H1 (cell line): ENCODE results near the gene PLPPR3. TPM values are rescaled to one million over a fixed set of nuclear protein-coding genes. Genes with fewer than 3 reads are reported as not detected.
A peak's percentile ranks its signal among the peaks of the same experiment; 100 is the strongest.

ENCODE experiments used
- CTCF ChIA-PET: fragments of 300-600 bp; sonication (Branson Sonifier 250); formaldehyde crosslinking; loops from one replicate; lab custom pipeline; 2021; ENCODE audit not compliant: partially characterized antibody; lab: Charles Lee
- POLR2A ChIA-PET: fragments of 300-600 bp; sonication (Branson Sonifier 250); formaldehyde crosslinking; loops from one replicate; lab custom pipeline; 2021; ENCODE audit warnings: inconsistent platforms; ENCODE audit not compliant: partially characterized antibody; lab: Charles Lee
- DNase-seq, 2 experiments: peaks; one replicate each; pipeline versions ENCODE4 v3.0.0 to v3.0.0-alpha.2; 2010 to 2022; ENCODE audit warnings: low spot score in 2 of 2, low read depth in 1 of 2, mixed read lengths in 1 of 2
- FAIRE-seq: peaks from 2 replicates; lab custom pipeline; 2011; peaks lifted over from hg19 to GRCh38; lab: Jason Lieb, UNC
- H2AFZ ChIP-seq: 2 replicates; pipeline ENCODE4 v1.8.1; 2012; ENCODE audit warnings: low read length, inconsistent platforms
- H2AK5ac ChIP-seq: 2 replicates; pipeline ENCODE4 v1.6.1; 2013; ENCODE audit warnings: low read depth, low read length
- H2BK120ac ChIP-seq: replicated peaks from 2 replicates; pipeline ENCODE3; 2013; ENCODE audit warnings: low read depth, low read length, inconsistent platforms
- H2BK12ac ChIP-seq: 2 replicates; pipeline ENCODE4 v1.6.1; 2013; ENCODE audit warnings: low read depth, low read length
- H2BK15ac ChIP-seq: 2 replicates; pipeline ENCODE4 v1.6.1; 2013; ENCODE audit warnings: low read length
- H2BK20ac ChIP-seq: 2 replicates; pipeline ENCODE4 v1.6.1; 2013; ENCODE audit warnings: low read length
- H2BK5ac ChIP-seq: 2 replicates; pipeline ENCODE4 v1.6.1; 2013; ENCODE audit warnings: low read depth, low read length
- H3K14ac ChIP-seq: 2 replicates; pipeline ENCODE4 v1.6.1; 2013; ENCODE audit warnings: inconsistent platforms; ENCODE audit not compliant: insufficient read length
- H3K18ac ChIP-seq: 2 replicates; pipeline ENCODE4 v1.6.1; 2013; ENCODE audit warnings: low read length; ENCODE audit errors: extremely low read depth
- H3K23ac ChIP-seq: 2 replicates; pipeline ENCODE4 v1.6.1; 2013; ENCODE audit warnings: inconsistent platforms; ENCODE audit not compliant: insufficient read length
- H3K23me2 ChIP-seq: 2 replicates; pipeline ENCODE4 v1.6.1; 2013; ENCODE audit warnings: low read depth, low read length
- H3K27ac ChIP-seq: 2 replicates; pipeline ENCODE4 v1.6.1; 2011; ENCODE audit warnings: low read depth, low read length, inconsistent platforms
- H3K27me3 ChIP-seq, 4 experiments: replicated peaks in 1 of 4; 1 replicate in 1 of 4; 2 replicates in 3 of 4; pipeline versions ENCODE4 v1.6.1 to v1.8.1; 2011 to 2013; ENCODE audit warnings: low read length in 3 of 4, mild to moderate bottlenecking in 3 of 4, inconsistent platforms in 2 of 4, mixed read lengths in 2 of 4, moderate library complexity in 1 of 4; ENCODE audit not compliant: control insufficient read depth in 3 of 4, insufficient read depth in 3 of 4; ENCODE audit errors: extremely low read depth in 1 of 4
- H3K36me3 ChIP-seq, 4 experiments: 2 replicates each; pipeline versions ENCODE4 v1.6.1 to v1.8.1; 2011 to 2013; ENCODE audit warnings: mild to moderate bottlenecking in 4 of 4, low read length in 3 of 4, moderate library complexity in 2 of 4, control low read depth in 1 of 4, inconsistent platforms in 1 of 4; ENCODE audit not compliant: insufficient read depth in 4 of 4, control insufficient read depth in 2 of 4
- H3K4ac ChIP-seq: replicated peaks from 2 replicates; pipeline ENCODE3; 2013; ENCODE audit warnings: low read length, low read depth, mixed read lengths, inconsistent platforms; ENCODE audit not compliant: insufficient read length
- H3K4me1 ChIP-seq, 4 experiments: replicated peaks in 1 of 4; 1 replicate in 1 of 4; 2 replicates in 3 of 4; pipeline versions ENCODE4 v1.6.1 to v1.8.1; 2011 to 2013; ENCODE audit warnings: low read length in 3 of 4, inconsistent platforms in 2 of 4, mixed read lengths in 1 of 4; ENCODE audit not compliant: insufficient read depth in 4 of 4, control insufficient read depth in 3 of 4
- H3K4me2 ChIP-seq, 2 experiments: 2 replicates each; pipeline versions ENCODE4 v1.6.1 to v1.8.1; 2011 to 2013; ENCODE audit warnings: low read depth in 2 of 2, low read length in 2 of 2, control low read depth in 1 of 2, inconsistent platforms in 1 of 2, mild to moderate bottlenecking in 1 of 2; ENCODE audit not compliant: insufficient read depth in 1 of 2
- H3K4me3 ChIP-seq, 4 experiments: fragments of 200-600, 300-600 bp in 1 of 4; sonication (generic), shearing (Covaris generic), sonication (Bioruptor Twin) in 1 of 4; 2 replicates each; pipeline versions ENCODE4 v1.5.1 to v1.8.1; 2011 to 2016; ENCODE audit warnings: low read length in 4 of 4, low read depth in 3 of 4, control low read depth in 2 of 4, inconsistent platforms in 2 of 4, mild to moderate bottlenecking in 2 of 4, mixed read lengths in 1 of 4, moderate library complexity in 1 of 4; ENCODE audit not compliant: insufficient read depth in 2 of 4; ENCODE audit errors: extremely low read depth in 1 of 4
- H3K56ac ChIP-seq: replicated peaks from 2 replicates; pipeline ENCODE3; 2013; ENCODE audit warnings: low read depth, mild to moderate bottlenecking, mixed read lengths, low read length, inconsistent platforms; ENCODE audit not compliant: insufficient read length
- H3K79me1 ChIP-seq: 2 replicates; pipeline ENCODE4 v1.6.1; 2013; ENCODE audit warnings: low read depth, low read length, control low read depth
- H3K79me2 ChIP-seq, 2 experiments: 2 replicates each; pipeline versions ENCODE4 v1.6.1 to v1.8.1; 2012 to 2013; ENCODE audit warnings: low read length in 2 of 2, mild to moderate bottlenecking in 2 of 2, inconsistent platforms in 1 of 2; ENCODE audit not compliant: insufficient read depth in 2 of 2, control insufficient read depth in 1 of 2
- H3K9ac ChIP-seq, 4 experiments: replicated peaks in 1 of 4; 1 replicate in 1 of 4; 2 replicates in 3 of 4; pipeline versions ENCODE4 v1.6.1 to v1.8.1; 2011 to 2013; ENCODE audit warnings: low read depth in 3 of 4, low read length in 3 of 4, control low read depth in 2 of 4, mild to moderate bottlenecking in 2 of 4, moderate library complexity in 2 of 4, inconsistent platforms in 1 of 4; ENCODE audit errors: extremely low read depth in 1 of 4
- H3K9me3 ChIP-seq, 2 experiments: 2 replicates each; pipeline versions ENCODE4 v1.6.1 to v1.8.1; 2012 to 2013; ENCODE audit warnings: mild to moderate bottlenecking in 2 of 2, moderate library complexity in 2 of 2, control low read depth in 1 of 2, inconsistent platforms in 1 of 2, low read depth in 1 of 2, low read length in 1 of 2, mixed read lengths in 1 of 2; ENCODE audit not compliant: insufficient read depth in 2 of 2
- H4K20me1 ChIP-seq, 2 experiments: replicated peaks in 1 of 2; 2 replicates each; pipeline versions ENCODE3 to v1.8.1; 2011 to 2013; ENCODE audit warnings: inconsistent platforms in 2 of 2, low read length in 2 of 2, mild to moderate bottlenecking in 1 of 2; ENCODE audit not compliant: insufficient read depth in 2 of 2, control insufficient read depth in 1 of 2
- H4K5ac ChIP-seq: 2 replicates; pipeline ENCODE4 v1.6.1; 2013; ENCODE audit warnings: low read length, low read depth, mixed read lengths, inconsistent platforms; ENCODE audit not compliant: insufficient read length
- H4K8ac ChIP-seq: 2 replicates; pipeline ENCODE4 v1.8.0; 2013; ENCODE audit warnings: mild to moderate bottlenecking, moderate library complexity, low read length, inconsistent platforms; ENCODE audit not compliant: insufficient read depth; ENCODE audit errors: extremely low read depth
- H4K91ac ChIP-seq: replicated peaks from 2 replicates; pipeline ENCODE3; 2013; ENCODE audit warnings: low read length, mixed read lengths, inconsistent platforms; ENCODE audit not compliant: insufficient read length
- CTCF ChIP-seq, 3 experiments: IDR thresholded peaks; 1 replicate in 2 of 3; 2 replicates in 1 of 3; pipeline versions ENCODE4 v1.5.1 to v1.6.1; 2011; ENCODE audit warnings: low read length in 3 of 3, mild to moderate bottlenecking in 3 of 3, inconsistent platforms in 2 of 3, low read depth in 1 of 3, moderate library complexity in 1 of 3; ENCODE audit not compliant: insufficient read depth in 1 of 3; ENCODE audit errors: control extremely low read depth in 1 of 3
- EP300 ChIP-seq, 2 experiments: IDR thresholded peaks; 1 replicate in 1 of 2; 2 replicates in 1 of 2; pipeline ENCODE4 v1.6.1; 2011 to 2012; ENCODE audit warnings: low read depth in 2 of 2, low read length in 2 of 2, mild to moderate bottlenecking in 2 of 2, borderline replicate concordance in 1 of 2, inconsistent platforms in 1 of 2, moderate library complexity in 1 of 2
- PHF8 ChIP-seq: fragments of 200-600 bp; sonication (generic); conservative IDR thresholded peaks from 2 replicates; pipeline ENCODE4 v1.7.1; 2012; ENCODE audit warnings: low read depth, mild to moderate bottlenecking, inconsistent platforms, low read length, moderate library complexity
- RNF2 ChIP-seq: fragments of 200-900, 300-1000 bp; sonication (generic); IDR thresholded peaks from 2 replicates; pipeline ENCODE4 v1.7.1; 2016; ENCODE audit warnings: borderline replicate concordance, low read depth, mild to moderate bottlenecking, antibody characterized with exemption, low read length; ENCODE audit not compliant: poor library complexity, severe bottlenecking; ENCODE audit errors: missing control alignments
- TAF1 ChIP-seq: IDR thresholded peaks from 2 replicates; pipeline ENCODE4 v1.6.1; 2011; ENCODE audit warnings: mild to moderate bottlenecking, low read depth, low read length
- WGBS, 2 experiments: shearing (Covaris generic) in 1 of 2; methylation state at CpG; one replicate each; pipeline versions ENCODE4 v1.1.6 to v1.1.7; 2013 to 2015; ENCODE audit warnings: low lambda C conversion rate in 2 of 2, mixed read lengths in 2 of 2, inconsistent platforms in 1 of 2, low coverage in 1 of 2, missing lambda C conversion rate in 1 of 2; ENCODE audit not compliant: insufficient replicate concordance in 2 of 2, insufficient coverage in 1 of 2, insufficient read length in 1 of 2; ENCODE audit errors: extremely low coverage in 1 of 2, missing lambda C conversion rate in 1 of 2; 5-methylcytosine and 5-hydroxymethylcytosine counted together
- polyA plus RNA-seq, 7 experiments: library from polyadenylated mRNA; depleted of rRNA in 3 of 7; stranded (reverse) in 5 of 7; unstranded in 2 of 7; fragments of >200 nt in 5 of 7; fragments of 200-250 nt in 2 of 7; gene quantifications; 1 replicate in 5 of 7; 2 replicates in 1 of 7; 4 replicates in 1 of 7; pipeline versions ENCODE4 v1.2.1 to v1.2.3, GENCODE V29; 2011 to 2013; ENCODE audit warnings: missing spikeins in 2 of 7, mixed read lengths in 2 of 7
- total RNA-seq: library from RNA; stranded (reverse); fragmentation: NEBNext Ultra II Directional; extraction: Animal tissue kit (Norgen Biotek cat#: 25700); gene quantifications from 2 replicates; pipeline ENCODE4 v1.2.1, GENCODE V29; 2021

PLPPR3 gene
- total and polyA plus RNA-seq, 2 of the 8 experiments (the other 6 are each of a cell fraction or from before 2014, with no cell fraction given): 71.7 to 76.4 TPM

- H3K36me3 ChIP-seq: no peaks in the 10 kb centered on the region; a peak in 2 of 8 replicates
- no peak overlapping the region; the same call in 1 of the 2 replicates for H4K8ac ChIP-seq
- peaks cover 0 to 5% of the 10 kb centered on the region in 2 experiments for H4K20me1 ChIP-seq
- POLR2A ChIA-PET: interaction anchor here (1.3 to 12.0 kb wide), 3 partner anchors 9 to 30 kb away, joined by 3 to 277 read pairs (median 4); partner anchors contain the start of gene PTBP1
- peaks cover 10% of the 10 kb centered on the region; the same call in 1 of the 2 replicates for H3K23me2 ChIP-seq
- DNase-seq (peak in 1 of 2 experiments; percentile 75), FAIRE-seq (no peak)
- peak overlapping the region; percentile 29 to 57 for H3K4me2 ChIP-seq
- peak overlapping the region; percentile 49 to 95 (median 62) for H3K4me3 ChIP-seq
- H2BK20ac ChIP-seq: no peak overlapping the region
- H3K4ac ChIP-seq: no peak overlapping the region
- H2AFZ ChIP-seq: no peak overlapping the region
- no peak overlapping the region for H3K56ac ChIP-seq
- H4K91ac ChIP-seq: peak overlapping the region; percentile 65
- WGBS, 2 experiments: 13% methylated on average over 4 of the region's 64 CpGs; no CpG with 5 or more reads in 1 of the 2 experiments
- H2BK5ac ChIP-seq: no peak overlapping the region
- H2BK120ac ChIP-seq: no peak overlapping the region
- no peaks in the 10 kb centered on the region for H3K9me3 ChIP-seq
- H3K14ac ChIP-seq: no peak overlapping the region
- H3K4me1 ChIP-seq: peaks cover 0 to 7% (median 5%) of the 10 kb centered on the region in 4 experiments; a peak in 5 of 7 replicates
- peaks cover 0 to 13% of the 10 kb centered on the region in 2 experiments; a peak in 1 of 4 replicates for H3K79me2 ChIP-seq
- no peaks in the 10 kb centered on the region for H3K27me3 ChIP-seq
- CTCF ChIA-PET: no interaction called here
- peak overlapping the region; percentile 52 for H4K5ac ChIP-seq
- peak overlapping the region; percentile 90 for H3K18ac ChIP-seq
- no peak overlapping the region for H2BK15ac ChIP-seq
- H2AK5ac ChIP-seq: no peak overlapping the region
- H3K23ac ChIP-seq: no peak overlapping the region
- H2BK12ac ChIP-seq: no peak overlapping the region
- peak overlapping the region in 3 of 4 experiments; percentile 31 to 59 (median 50); a peak in 4 of 7 replicates for H3K9ac ChIP-seq
- no peak overlapping the region for H3K27ac ChIP-seq
- TF ChIP-seq TAF1 (0 out of 2 replicates have a peak, but pooled peaks have one; percentile 7), PHF8 (0 out of 2 replicates have a peak, but pooled peaks have one; percentile 36), CTCF (IDR thresholded peaks at IDR 0.05; ENCODE audit: control extremely low read depth in 1 of 3, insufficient read depth in 1 of 3, low read depth in 1 of 3, low read length in 3 of 3) (peak in 1 of 3 experiments; percentile 1; a peak in 1 of 4 replicates), EP300 (IDR thresholded peaks at IDR 0.05; ENCODE audit: borderline replicate concordance in 1 of 2, low read depth in 2 of 2, low read length in 2 of 2) (no peak), RNF2 (no peak)
- H3K79me1 ChIP-seq: peaks cover 5% of the 10 kb centered on the region; the same call in 1 of the 2 replicates
Observed at GRCh38 chr19:821231-821824, 427 bp downstream of the PLPPR3 start.
